ENCODE measurements around the gene RACK1. TPM values are rescaled to one million over a fixed set of nuclear protein-coding genes. Genes with fewer than 3 reads are reported as not detected.
A peak's percentile ranks its signal among the peaks of the same experiment; 100 is the strongest.
"Not testable (repeated sequence)": the region's sequence is repeated elsewhere in the genome, so short reads cannot be mapped to it uniquely, and the experiment has no call there.

RACK1 gene
- total RNA-seq (2014; rRNA removed; shearing (Covaris generic)): 3,901 and 4,257 TPM in 2 replicates

DNA sequence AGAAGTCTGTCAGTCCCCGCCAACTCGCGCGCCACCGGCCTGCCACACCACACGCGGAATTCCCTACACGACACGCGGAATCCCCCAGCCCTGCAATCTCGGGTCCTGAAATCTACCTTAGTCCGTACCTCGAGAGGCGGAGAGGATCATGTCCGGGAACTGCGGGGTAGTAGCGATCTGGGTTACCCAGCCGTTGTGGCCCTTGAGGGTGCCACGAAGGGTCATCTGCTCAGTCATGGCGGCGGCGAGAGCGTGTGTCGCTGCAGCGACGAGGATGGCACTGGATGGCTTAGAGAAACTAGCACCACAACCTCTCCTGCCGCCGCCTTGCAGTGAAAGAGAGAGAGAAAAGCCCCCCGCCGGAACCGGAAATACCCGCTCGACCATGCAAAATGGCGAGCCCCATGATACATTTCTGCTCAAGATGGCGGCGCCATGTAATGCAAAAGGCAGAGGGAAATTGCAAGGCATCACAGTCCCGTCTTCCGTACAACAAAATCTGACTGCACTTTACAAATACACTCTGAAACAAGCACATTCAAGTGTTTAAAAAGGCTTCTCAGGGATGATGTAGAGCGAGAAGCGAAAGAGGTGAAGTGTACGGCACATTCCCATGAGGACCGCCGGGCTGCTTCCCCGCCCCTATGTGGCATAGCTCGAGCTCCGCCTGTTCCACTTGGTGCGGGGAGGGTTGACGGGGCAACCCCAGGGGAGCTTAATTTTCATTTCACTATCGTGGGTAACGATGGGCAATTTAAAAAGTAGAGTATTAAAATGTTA, at the start of gene RACK1:
RACK1 (minus strand) TSS at position 343 of the 780 bp plus-strand sequence; CDS start at position 237, 106 bp downstream.
- DNase-seq (ENCODE audit: low read depth): peak; percentile 90

GRCh38 chr5:181287331-181287730, 43.6 kb upstream of the RACK1 start:
- not testable (repeated sequence) for DNase-seq (ENCODE audit: low read depth)

- DNase-seq (ENCODE audit: low read depth): not testable (repeated sequence)
Measured at GRCh38 chr5:181285962-181286705, 42.4 kb upstream of the RACK1 start.

- not testable (repeated sequence) for DNase-seq (ENCODE audit: low read depth)
Measured at GRCh38 chr5:181283841-181284755, 40.4 kb upstream of the RACK1 start.

- peak; percentile 65 for DNase-seq (ENCODE audit: low read depth)
Measured at GRCh38 chr5:181283347-181283746, 39.6 kb upstream of the RACK1 start.

GRCh38 chr5:181282874-181283273, 39.2 kb upstream of the RACK1 start:
- no peak for DNase-seq (ENCODE audit: low read depth)

DNA sequence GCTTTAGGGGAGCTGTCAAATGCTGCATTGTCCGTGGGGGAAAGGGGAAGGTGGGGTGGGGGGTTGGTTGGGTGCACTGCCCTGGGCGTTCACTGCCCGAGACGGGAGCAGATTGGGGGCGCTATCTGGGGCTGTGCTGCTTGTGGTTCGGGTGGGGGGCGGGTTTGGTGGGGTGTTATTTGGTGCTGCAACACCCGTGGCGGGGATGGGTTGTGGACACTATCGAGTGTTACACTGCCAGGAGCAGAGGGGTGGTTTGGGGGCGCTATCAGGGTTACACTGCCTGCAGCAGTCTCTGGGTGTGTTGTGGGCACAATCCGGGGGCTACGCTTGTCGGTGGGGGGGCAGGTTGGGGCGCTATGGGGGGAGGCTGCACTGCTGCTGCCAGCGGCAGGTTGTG, 38.7 kb upstream of the RACK1 start:
- not testable (repeated sequence) for DNase-seq (ENCODE audit: low read depth)

DNA sequence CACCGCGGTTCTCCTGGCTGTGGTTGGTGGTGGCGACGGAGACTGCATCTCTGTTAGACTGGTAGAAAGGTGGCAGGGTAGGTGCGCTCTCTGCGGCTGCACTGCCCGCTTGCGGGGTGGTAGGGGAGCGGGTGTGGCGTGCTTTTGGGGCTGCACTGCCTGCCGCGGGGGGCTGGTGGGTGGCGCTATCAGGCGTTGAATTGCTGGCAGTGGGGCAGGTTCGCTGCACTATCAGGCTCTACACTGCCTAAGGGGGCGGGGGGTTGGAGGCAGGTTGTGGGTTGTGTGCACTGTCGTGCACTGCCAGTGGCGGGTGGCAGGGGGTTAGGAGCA, 38.2 kb upstream of the RACK1 start:
- DNase-seq (ENCODE audit: low read depth): no peak

- DNase-seq (ENCODE audit: low read depth): no peak
Measured at GRCh38 chr5:181281077-181281983, 37.6 kb upstream of the RACK1 start.

DNA sequence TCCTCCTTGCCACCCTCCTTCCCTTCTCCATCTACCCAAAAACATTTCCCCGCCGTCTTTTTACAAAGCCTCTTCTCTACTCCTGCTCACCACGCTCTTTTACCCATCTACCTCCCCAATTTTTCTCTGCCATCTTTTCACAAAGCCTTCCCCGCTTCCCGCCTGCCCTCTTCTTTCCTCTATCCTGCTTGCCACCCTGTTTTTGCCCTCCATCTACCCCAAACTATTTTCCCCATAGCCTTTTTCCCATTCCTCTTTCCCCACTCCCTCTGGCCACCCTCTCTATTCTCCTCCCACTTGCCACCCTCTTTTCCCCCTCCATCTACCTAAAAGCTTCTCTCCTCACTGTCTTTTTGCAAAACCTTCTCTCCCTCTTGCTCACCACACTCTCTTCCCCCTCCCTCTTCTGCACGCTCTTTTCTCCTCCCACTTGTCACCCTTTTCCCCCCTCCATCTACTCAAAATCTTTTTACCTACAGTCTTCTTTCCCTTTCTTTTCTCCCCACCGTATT, 36.6 kb upstream of the RACK1 start:
- DNase-seq (ENCODE audit: low read depth): no peak

DNA sequence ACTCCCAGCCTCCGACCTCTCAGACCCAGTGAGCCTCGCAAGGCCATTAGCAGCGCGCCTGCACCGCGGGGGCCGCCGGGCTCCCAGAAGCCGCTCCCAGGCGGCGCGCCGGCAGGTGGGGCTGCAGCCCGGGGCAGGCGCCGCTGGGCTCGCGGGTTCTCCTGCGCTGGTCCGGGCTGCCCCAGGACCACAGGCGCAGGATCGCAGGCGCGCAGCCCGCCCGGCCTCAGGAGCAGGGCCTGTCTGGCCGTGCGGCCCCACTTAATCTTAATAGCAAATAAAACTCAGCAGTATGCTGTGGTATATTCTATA, 29.7 kb upstream of the RACK1 start:
- not testable (repeated sequence) for DNase-seq (ENCODE audit: low read depth)

DNA sequence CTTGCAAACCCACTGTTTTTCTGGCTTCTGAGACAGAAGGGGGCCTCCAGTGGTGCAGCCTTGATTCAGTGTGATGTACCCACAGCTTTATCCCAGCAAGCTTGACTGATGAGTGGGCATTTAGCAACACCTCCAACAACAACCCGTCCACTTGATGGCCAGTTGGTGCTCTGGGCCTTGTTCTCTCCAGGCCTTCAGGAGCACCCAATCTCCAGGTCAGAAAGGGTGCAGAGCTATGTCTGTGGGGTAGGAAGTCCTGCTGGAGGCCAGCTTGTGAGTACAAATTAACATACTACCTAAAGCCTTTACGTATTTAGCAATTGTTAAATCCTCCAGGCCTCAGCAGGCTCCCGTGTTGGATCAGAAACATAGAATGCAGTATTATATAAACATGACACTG, 27.4 kb upstream of the RACK1 start:
- DNase-seq (ENCODE audit: low read depth): no peak

GRCh38 chr5:181267907-181268306, 24.2 kb upstream of the RACK1 start:
- not testable (repeated sequence) for DNase-seq (ENCODE audit: low read depth)

DNA sequence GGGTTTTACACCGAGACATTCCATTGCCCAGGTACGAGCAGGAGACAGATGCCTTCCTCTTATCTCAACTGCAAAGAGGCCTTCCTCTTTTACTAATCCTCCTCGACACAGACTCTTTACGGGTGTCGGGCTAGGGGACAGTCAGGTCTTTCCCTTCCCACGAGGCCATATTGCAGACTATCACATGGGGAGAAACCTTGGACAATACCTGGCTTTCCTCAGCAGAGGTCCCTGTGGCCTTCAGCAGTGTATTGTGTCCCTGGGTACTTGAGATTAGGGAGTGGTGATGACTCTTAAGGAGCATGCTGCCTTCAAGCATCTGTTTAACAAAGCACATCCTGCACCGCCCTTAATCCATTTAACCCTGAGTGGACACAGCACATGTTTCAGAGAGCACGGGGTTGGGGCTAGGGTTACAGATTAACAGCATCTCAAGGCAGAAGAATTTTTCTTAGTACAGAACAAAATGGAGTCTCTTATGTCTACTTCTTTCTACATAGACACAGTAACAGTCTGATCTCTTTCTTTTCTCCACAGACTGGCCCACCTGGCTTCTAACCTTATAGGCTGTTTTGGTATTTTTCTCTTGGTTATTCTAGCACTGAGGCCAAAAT, 23.7 kb upstream of the RACK1 start:
- not testable (repeated sequence) for DNase-seq (ENCODE audit: low read depth)

- DNase-seq (ENCODE audit: low read depth): no peak
Measured at GRCh38 chr5:181265092-181265671, 21.5 kb upstream of the RACK1 start.

DNA sequence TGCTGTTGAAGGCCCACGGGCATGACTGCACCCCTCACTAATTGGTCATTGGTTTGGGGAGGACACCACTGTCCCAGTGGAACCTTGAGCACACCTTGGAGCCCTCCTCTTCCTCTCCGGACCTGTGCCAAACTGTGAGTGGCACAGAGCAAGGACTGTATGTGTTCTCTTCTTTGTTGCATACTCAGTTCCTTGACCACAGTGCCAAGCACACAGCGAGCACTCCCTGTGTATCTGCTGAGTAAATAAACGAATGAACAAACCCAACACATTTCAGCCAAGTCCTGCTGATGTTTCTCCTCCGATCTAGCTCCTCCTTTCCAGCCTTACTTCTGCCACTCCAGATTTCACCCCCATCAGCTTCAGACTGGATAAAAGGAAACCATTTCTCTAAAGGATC, 19.9 kb upstream of the RACK1 start:
- DNase-seq (ENCODE audit: low read depth): no peak

- peak; percentile 77 for DNase-seq (ENCODE audit: low read depth)
Measured at GRCh38 chr5:181261320-181262049, 17.8 kb upstream of the RACK1 start.

- peak; percentile 94 for DNase-seq (ENCODE audit: low read depth)
Measured at GRCh38 chr5:181260720-181261319, 17.1 kb upstream of the RACK1 start, which contains the start of gene TRIM52. Gene TRIM52 (minus strand): TSS chr5:181261143. CDS start chr5:181260813, 330 bp downstream.
